WERI-Rb-1 (cell line): ENCODE results near the gene XRN1.

Experiments
- DNase-seq: peaks from one replicate; pipeline ENCODE4 v3.0.0-alpha.2; 2020
- H3K27ac ChIP-seq: fragments of 250-450 bp; sonication (Bioruptor Pico); 2 replicates; pipeline ENCODE4 v1.5.1; 2020; ENCODE audit warnings: mild to moderate bottlenecking, moderate library complexity
- H3K27me3 ChIP-seq: fragments of 250-450 bp; sonication (Bioruptor Pico); 2 replicates; pipeline ENCODE4 v1.5.1; 2021; ENCODE audit warnings: mild to moderate bottlenecking, low read depth, moderate library complexity; ENCODE audit not compliant: insufficient read depth, severe bottlenecking
- H3K36me3 ChIP-seq: fragments of 250-450 bp; sonication (Bioruptor Pico); 2 replicates; pipeline ENCODE4 v1.5.1; 2020; ENCODE audit warnings: mild to moderate bottlenecking, moderate library complexity
- H3K4me3 ChIP-seq: 2 replicates; pipeline ENCODE4 v1.5.1; 2011; ENCODE audit warnings: low read depth, mild to moderate bottlenecking, control low read depth, low read length
- H3K9me3 ChIP-seq: fragments of 250-450 bp; sonication (Bioruptor Pico); 2 replicates; pipeline ENCODE4 v1.5.1; 2021; ENCODE audit warnings: mild to moderate bottlenecking, moderate library complexity; ENCODE audit not compliant: severe bottlenecking
- CTCF ChIP-seq: IDR thresholded peaks from 2 replicates; pipeline ENCODE4 v1.5.1; 2011; ENCODE audit warnings: low read depth, mild to moderate bottlenecking, control low read depth, inconsistent platforms, low read length

The XRN1 gene

GRCh38 chr3:142447852-142448823 is at the start of gene XRN1:
XRN1 (minus strand) TSS chr3:142448037; CDS start chr3:142447944, 93 bp downstream.
- Histone ChIP-seq H3K27me3 (no peaks in the 10 kb centered on the region), H3K36me3 (peaks cover 5% of the 10 kb centered on the region), H3K9me3 (no peaks in the 10 kb centered on the region), H3K4me3 (peak within 1 kb of the TSS; percentile 83), H3K27ac (peak within 1 kb of the TSS; percentile 95)
- TF ChIP-seq CTCF = no peak
- peak; percentile 96 for DNase-seq

GRCh38 chr3:142495103-142495502 is 47.3 kb upstream of the XRN1 start:
- no peak overlapping the region for H3K27ac ChIP-seq
- no peaks in the 10 kb centered on the region for H3K9me3 ChIP-seq
- no peak for DNase-seq
- no peak overlapping the region for H3K4me3 ChIP-seq
- TF ChIP-seq CTCF = no peak
- H3K27me3 ChIP-seq = no peaks in the 10 kb centered on the region
- no peaks in the 10 kb centered on the region; the same call in none of the 2 replicates for H3K36me3 ChIP-seq

- Histone ChIP-seq H3K9me3 (no peaks in the 10 kb centered on the region), H3K36me3 (peaks cover 5% of the 10 kb centered on the region), H3K4me3 (no peak overlapping the region), H3K27me3 (no peaks in the 10 kb centered on the region), H3K27ac (no peak overlapping the region)
- no peak for DNase-seq
- no peak for TF ChIP-seq CTCF
Observed at GRCh38 chr3:142492184-142492583, 44.3 kb upstream of the XRN1 start.

GRCh38 chr3:142489572-142490323 is 41.9 kb upstream of the XRN1 start:
- H3K27me3 ChIP-seq = no peaks in the 10 kb centered on the region
- DNase-seq = no peak
- no peaks in the 10 kb centered on the region for H3K9me3 ChIP-seq
- H3K27ac ChIP-seq = no peak overlapping the region
- H3K4me3 ChIP-seq = no peak overlapping the region
- no peak for TF ChIP-seq CTCF
- peaks cover 8% of the 10 kb centered on the region for H3K36me3 ChIP-seq

- TF ChIP-seq CTCF = no peak
- DNase-seq = no peak
- Histone ChIP-seq H3K9me3 (peaks cover 11% of the 10 kb centered on the region), H3K27me3 (no peaks in the 10 kb centered on the region), H3K4me3 (no peak overlapping the region), H3K27ac (no peak overlapping the region), H3K36me3 (peaks cover 15% of the 10 kb centered on the region; the same call in 1 of the 2 replicates)
Observed at GRCh38 chr3:142484912-142485435, 37.1 kb upstream of the XRN1 start.
